Fibroblast of peridontal ligament (primary cell): Measurements from ENCODE around the gene TRMT13.
"Not testable (repeated sequence)": the region's sequence is repeated elsewhere in the genome, so short reads cannot be mapped to it uniquely, and the experiment has no call there.

Source experiments
- DNase-seq: peaks from one replicate; pipeline ENCODE4 v3.0.0-alpha.2; 2010; ENCODE audit errors: extremely low read depth

Gene TRMT13

GRCh38 chr1:100162881-100163280 is 29.9 kb downstream of the TRMT13 start:
- no peak for DNase-seq

- peak; percentile 97 for DNase-seq
Measured at GRCh38 chr1:100164216-100164615, 31.3 kb downstream of the TRMT13 start.

DNA sequence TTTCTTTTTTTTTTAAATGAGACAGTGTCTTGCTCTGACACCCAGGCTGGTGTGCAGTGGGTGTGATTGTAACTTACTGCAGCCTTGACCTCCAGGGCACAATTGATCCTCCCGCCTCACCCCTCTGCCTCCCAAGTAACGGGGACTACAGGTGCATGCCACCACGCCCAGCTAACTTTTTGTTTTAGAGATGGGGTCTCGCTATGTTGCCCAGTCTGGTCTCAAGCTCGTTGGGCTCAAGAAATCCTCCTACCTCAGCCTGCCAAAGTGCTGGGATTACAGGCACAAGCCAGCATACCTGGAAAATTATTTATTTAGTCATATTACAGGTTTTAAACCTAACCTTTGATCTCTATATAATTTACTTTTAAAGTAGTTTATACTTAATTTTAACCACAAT is 31.7 kb downstream of the TRMT13 start:
- no peak for DNase-seq

DNA sequence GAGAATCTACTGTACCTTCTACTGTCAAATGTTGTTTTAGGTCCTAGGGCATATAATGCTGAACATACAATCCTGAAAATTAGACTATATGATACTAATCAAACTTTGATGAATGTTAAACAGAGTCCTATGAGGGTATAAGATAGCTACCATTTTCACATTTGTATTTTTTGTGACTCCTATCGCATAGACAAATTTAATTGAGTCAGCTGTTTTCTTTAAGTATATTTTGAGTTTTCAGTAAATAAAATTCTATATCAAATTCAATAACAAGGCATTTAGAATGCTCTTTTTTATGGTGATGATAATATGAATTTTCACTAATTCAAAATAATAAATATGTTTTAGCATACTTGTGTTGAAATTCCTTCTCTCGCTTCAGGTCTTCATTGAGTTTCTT is 35.1 kb downstream of the TRMT13 start:
- no peak for DNase-seq

DNA sequence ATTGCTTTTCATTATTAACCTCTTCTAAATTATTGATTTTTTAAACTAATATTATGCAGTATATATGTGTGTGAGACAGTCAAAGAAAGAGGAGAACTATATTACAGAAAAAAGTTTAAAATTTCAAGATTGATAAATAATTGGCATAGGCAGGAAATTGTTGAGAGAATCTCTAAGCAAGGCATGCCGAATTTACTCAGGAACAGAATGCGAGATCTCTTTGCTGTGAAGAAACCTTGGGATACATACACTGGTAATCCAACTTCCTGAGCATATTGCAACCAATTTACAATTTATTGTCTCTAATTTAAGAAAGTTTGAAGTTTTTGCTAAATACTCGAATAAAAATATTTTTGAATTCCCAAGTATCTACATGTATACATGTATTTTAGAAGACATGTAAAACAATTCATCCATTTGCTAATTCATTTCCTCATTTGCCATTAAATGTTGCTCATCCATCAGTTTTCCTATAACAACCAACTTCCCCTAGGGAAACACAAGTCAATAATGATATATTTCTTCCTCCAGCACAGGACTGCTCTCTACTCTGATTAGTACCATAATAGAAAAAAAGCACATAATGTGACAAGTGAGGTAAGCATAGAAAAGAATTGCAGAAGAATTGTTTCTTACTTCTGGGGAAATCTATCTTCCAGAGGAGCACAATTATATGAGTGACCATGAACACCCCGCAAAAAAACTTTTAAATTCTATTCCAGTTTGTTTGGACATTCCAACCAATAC is 44.5 kb downstream of the TRMT13 start:
- DNase-seq = no peak

DNA sequence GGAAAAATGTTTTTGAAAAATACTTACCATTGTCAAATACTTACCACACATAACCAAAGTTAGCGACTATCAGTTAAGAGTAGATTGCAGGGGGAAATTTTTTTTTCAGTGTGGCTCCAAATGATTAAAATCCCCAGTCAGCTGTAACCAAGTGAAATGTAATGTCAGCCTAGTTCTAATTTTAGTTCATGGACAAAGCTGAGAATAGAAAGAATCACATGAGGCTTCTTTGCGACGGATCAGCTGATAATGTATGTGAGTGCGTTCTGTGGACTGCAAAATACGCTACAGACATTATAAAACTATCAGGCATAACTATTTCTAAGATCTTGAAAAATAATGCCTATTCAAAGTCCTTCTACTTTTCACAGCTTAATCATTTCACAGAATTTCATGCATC is 45.1 kb downstream of the TRMT13 start, which contains the start of gene LRRC39:
TSS of gene LRRC39 (minus strand) at position 166 of the 400 bp plus-strand sequence. CDS start 9,740 bp downstream, outside the sequence.
- DNase-seq = no peak

DNA sequence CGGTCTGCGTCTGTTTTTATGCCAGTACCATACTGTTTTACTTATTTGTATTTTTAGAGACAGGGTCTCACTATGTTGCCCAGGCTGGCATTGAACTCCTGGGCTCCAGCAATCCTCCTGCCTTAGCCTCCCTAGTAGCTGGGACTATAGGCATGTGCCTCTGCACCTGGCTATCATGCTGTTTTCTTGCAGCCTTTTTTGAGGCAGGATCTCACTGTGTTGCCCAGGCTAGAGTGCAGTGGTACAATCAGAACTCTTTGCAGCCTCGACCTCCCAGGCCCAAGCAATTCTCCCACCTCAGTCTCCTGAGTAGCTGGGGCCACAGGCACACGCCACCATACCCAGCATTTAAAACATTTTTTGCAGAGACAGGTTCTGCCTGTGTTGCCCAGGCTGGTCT is 50.4 kb downstream of the TRMT13 start:
- no peak for DNase-seq

DNA sequence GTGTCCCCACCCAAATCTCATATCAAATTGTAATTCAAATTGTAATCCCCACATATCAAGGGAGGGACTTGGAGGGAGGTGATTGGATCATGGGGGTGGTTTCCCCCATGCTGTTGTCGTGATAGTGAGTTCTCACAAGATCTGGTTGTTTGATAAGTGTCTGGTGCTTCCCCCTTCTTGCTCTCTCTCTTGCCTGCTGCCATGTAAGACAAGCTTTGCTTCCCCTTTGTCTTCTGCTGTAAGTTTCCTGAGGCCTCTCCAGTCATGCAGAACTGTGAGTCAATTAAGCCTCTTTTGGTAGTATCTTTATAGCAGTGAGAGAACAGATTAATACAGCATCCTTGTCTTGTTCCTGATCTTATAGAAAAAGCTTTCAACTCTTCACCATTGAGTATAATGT is 51.6 kb downstream of the TRMT13 start:
- DNase-seq = no peak

DNA sequence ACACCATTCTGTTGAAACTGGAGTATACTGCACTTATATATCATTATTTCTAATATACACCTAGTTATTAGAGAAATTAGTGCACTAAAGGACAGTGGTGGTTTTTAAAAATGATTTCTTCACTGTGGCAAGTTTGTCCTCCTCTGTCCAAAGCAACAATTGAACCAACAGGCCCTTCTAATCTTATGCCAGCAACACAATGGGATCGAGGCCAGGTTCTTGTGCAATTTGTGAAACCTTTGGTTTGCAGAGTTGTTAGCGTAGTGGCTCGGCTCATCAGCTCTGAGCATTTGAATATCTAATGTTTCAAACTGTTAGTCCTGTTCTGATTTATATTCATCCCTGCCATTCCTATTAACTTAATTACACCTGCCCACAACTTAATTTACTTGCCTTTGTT is 54.9 kb downstream of the TRMT13 start:
- peak; percentile 52 for DNase-seq

- DNase-seq = peak; percentile 98
Measured at GRCh38 chr1:100188617-100189016, 55.7 kb downstream of the TRMT13 start.

DNA sequence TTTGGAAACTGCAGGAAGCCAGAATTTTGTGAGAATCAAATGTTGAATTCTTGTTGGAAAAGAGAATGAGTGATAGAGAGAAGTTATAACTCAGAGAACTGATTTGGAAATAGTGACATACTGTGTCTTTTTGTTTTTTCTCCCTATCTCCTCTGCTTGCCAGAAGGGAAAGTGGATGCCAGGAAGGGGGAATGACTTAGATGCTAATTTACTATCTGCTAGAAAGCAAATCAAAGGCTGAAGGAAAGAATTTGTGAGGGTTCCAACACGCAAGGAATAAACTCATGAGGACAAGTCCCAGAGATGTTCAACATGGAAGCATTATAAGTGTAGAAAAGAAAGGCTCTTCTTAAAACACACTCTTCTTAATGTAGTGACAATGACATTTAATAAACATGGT is 65.6 kb downstream of the TRMT13 start:
- DNase-seq = no peak

- DNase-seq = not testable (repeated sequence)
Measured at GRCh38 chr1:100200060-100200459, 67.1 kb downstream of the TRMT13 start.
